Hepatocyte (in vitro differentiated cells): ENCODE measurements around the gene ANKLE2. TPM values are rescaled to one million over a fixed set of nuclear protein-coding genes. Genes with fewer than 3 reads are reported as not detected.

Source experiments
- DNase-seq: peaks from one replicate; pipeline ENCODE4 v3.0.0-alpha.2; 2016; ENCODE audit warnings: low spot score
- H2AFZ ChIP-seq: fragments of 200-600 bp; sonication (generic); 2 replicates; pipeline ENCODE4 v1.6.0; 2016; ENCODE audit warnings: antibody characterized with exemption, mild to moderate bottlenecking
- H3K27ac ChIP-seq: fragments of 200-600 bp; sonication (generic); 2 replicates; pipeline ENCODE4 v1.5.1; 2016; ENCODE audit warnings: mild to moderate bottlenecking
- H3K27me3 ChIP-seq: fragments of 200-600 bp; sonication (generic); 2 replicates; pipeline ENCODE4 v1.6.1; 2016
- H3K36me3 ChIP-seq: fragments of 200-600 bp; sonication (generic); replicated peaks from 2 replicates; pipeline ENCODE4 v1.5.1; 2016; ENCODE audit warnings: low read depth; ENCODE audit not compliant: insufficient read depth
- H3K4me1 ChIP-seq: fragments of 200-600 bp; sonication (generic); 2 replicates; pipeline ENCODE4 v1.5.1; 2016; ENCODE audit warnings: mild to moderate bottlenecking, moderate library complexity; ENCODE audit not compliant: insufficient read depth
- H3K4me2 ChIP-seq: fragments of 200-600 bp; sonication (generic); 2 replicates; pipeline ENCODE4 v1.6.0; 2016
- H3K4me3 ChIP-seq: fragments of 200-600 bp; sonication (generic); 2 replicates; pipeline ENCODE4 v1.5.1; 2016; ENCODE audit warnings: mild to moderate bottlenecking
- H3K79me2 ChIP-seq: fragments of 200-600 bp; sonication (generic); 2 replicates; pipeline ENCODE4 v1.6.0; 2017; ENCODE audit warnings: mild to moderate bottlenecking
- H3K9me2 ChIP-seq: fragments of 200-600 bp; sonication (generic); replicated peaks from 2 replicates; pipeline ENCODE4 v1.6.0; 2017; ENCODE audit warnings: mild to moderate bottlenecking; ENCODE audit not compliant: insufficient read depth
- H3K9me3 ChIP-seq: fragments of 200-600 bp; sonication (generic); 2 replicates; pipeline ENCODE4 v1.5.1; 2016; ENCODE audit warnings: low read depth, mild to moderate bottlenecking
- H4K20me1 ChIP-seq: fragments of 200-600 bp; sonication (generic); 2 replicates; pipeline ENCODE4 v1.6.0; 2016; ENCODE audit warnings: mild to moderate bottlenecking; ENCODE audit not compliant: insufficient read depth, poor library complexity, severe bottlenecking
- CTCF ChIP-seq: fragments of 200-600 bp; sonication (generic); IDR thresholded peaks from 2 replicates; pipeline ENCODE4 v1.5.1; 2016; ENCODE audit warnings: antibody characterized with exemption, mild to moderate bottlenecking; ENCODE audit not compliant: poor library complexity
- EZH2 ChIP-seq: fragments of 200-600 bp; sonication (generic); IDR thresholded peaks from 2 replicates; pipeline ENCODE4 v1.6.1; 2016; ENCODE audit warnings: antibody characterized with exemption, mild to moderate bottlenecking, borderline replicate concordance
- EZH2phosphoT487 ChIP-seq: fragments of 200-600 bp; sonication (generic); IDR thresholded peaks from one replicate; pipeline ENCODE4 v1.6.1; 2018; ENCODE audit warnings: antibody characterized with exemption, mild to moderate bottlenecking, low read depth, moderate library complexity; ENCODE audit not compliant: unreplicated experiment, severe bottlenecking
- WGBS: methylation state at CpG from one replicate; pipeline ENCODE4 v1.1.6; 2016; ENCODE audit warnings: low lambda C conversion rate; ENCODE audit errors: missing lambda C conversion rate; 5-methylcytosine and 5-hydroxymethylcytosine counted together
- polyA plus RNA-seq: library from polyadenylated mRNA; unstranded; fragments of >200 nt; fragmentation: Nextera tagmentation; extraction: Ambion mirVana; gene quantifications from 2 replicates; pipeline ENCODE4 v1.2.1, GENCODE V29; 2016
- total RNA-seq: library from RNA; depleted of rRNA; stranded (reverse); fragments of >200 nt; gene quantifications from 2 replicates; pipeline ENCODE4 v1.2.3, GENCODE V29; 2014

ANKLE2 gene
- total and polyA plus RNA-seq, 2 experiments from 2014 or later: 45.3 to 70.3 TPM

GRCh38 chr12:132717531-132718387 is 43.9 kb downstream of the ANKLE2 start:
- no peak overlapping the region for H3K4me3 ChIP-seq
- no peak for DNase-seq
- WGBS: 95% methylated on average over 56 of the region's 61 CpGs
- H3K4me1 ChIP-seq: no peaks in the 10 kb centered on the region
- TF ChIP-seq CTCF (no peak), EZH2phosphoT487 (no peak), EZH2 (no peak)
- no peak overlapping the region for H3K27ac ChIP-seq
- H4K20me1 ChIP-seq: no peaks in the 10 kb centered on the region
- H3K9me2 ChIP-seq: no peaks in the 10 kb centered on the region
- no peak overlapping the region for H3K4me2 ChIP-seq
- no peaks in the 10 kb centered on the region for H3K27me3 ChIP-seq
- no peaks in the 10 kb centered on the region for H3K9me3 ChIP-seq
- H2AFZ ChIP-seq: no peak overlapping the region
- H3K79me2 ChIP-seq: peaks cover 20% of the 10 kb centered on the region
- no peaks in the 10 kb centered on the region for H3K36me3 ChIP-seq

- no peaks in the 10 kb centered on the region for H3K4me1 ChIP-seq
- TF ChIP-seq CTCF: no peak
- no peak overlapping the region for H2AFZ ChIP-seq
- no peak overlapping the region for H3K4me3 ChIP-seq
- no peak overlapping the region for H3K4me2 ChIP-seq
- H3K36me3 ChIP-seq: no peaks in the 10 kb centered on the region
- H4K20me1 ChIP-seq: no peaks in the 10 kb centered on the region
- no peak for DNase-seq
- H3K9me2 ChIP-seq: no peaks in the 10 kb centered on the region
- H3K27ac ChIP-seq: no peak overlapping the region
- WGBS: 86% methylated on average over 9 of the region's 17 CpGs
- H3K79me2 ChIP-seq: peaks cover 24% of the 10 kb centered on the region
- H3K9me3 ChIP-seq: no peaks in the 10 kb centered on the region
- no peaks in the 10 kb centered on the region for H3K27me3 ChIP-seq
Observed at GRCh38 chr12:132717011-132717410, 44.6 kb downstream of the ANKLE2 start.

GRCh38 chr12:132716356-132716755 is 45.3 kb downstream of the ANKLE2 start:
- peaks cover 31% of the 10 kb centered on the region for H3K79me2 ChIP-seq
- H3K36me3 ChIP-seq: no peaks in the 10 kb centered on the region
- H4K20me1 ChIP-seq: no peaks in the 10 kb centered on the region

More at GRCh38 chr12:132716356-132716755, 45.3 kb downstream of the ANKLE2 start:
- Histone ChIP-seq H3K4me2 (no peak overlapping the region), H3K4me1 (no peaks in the 10 kb centered on the region), H3K27ac (no peak overlapping the region), H2AFZ (no peak overlapping the region), H3K9me2 (no peaks in the 10 kb centered on the region), H3K27me3 (no peaks in the 10 kb centered on the region), H3K9me3 (no peaks in the 10 kb centered on the region), H3K4me3 (no peak overlapping the region)
- 90% methylated on average over 11 of the region's 11 CpGs for WGBS
- TF ChIP-seq EZH2 (no peak), EZH2phosphoT487 (no peak), CTCF (no peak)
- DNase-seq: no peak
